Mucosa of stomach (tissue), 1 donor: ENCODE results near the gene GOLGA7B.

Source experiments
- H3K27me3 ChIP-seq: one replicate; pipeline ENCODE4 v1.7.0; 2013; ENCODE audit warnings: mild to moderate bottlenecking, low read length; ENCODE audit not compliant: control insufficient read depth, insufficient read depth
- H3K36me3 ChIP-seq: one replicate; pipeline ENCODE4 v1.7.0; 2013; ENCODE audit warnings: low read length; ENCODE audit not compliant: control insufficient read depth, insufficient read depth
- H3K4me1 ChIP-seq: one replicate; pipeline ENCODE4 v1.7.0; 2013; ENCODE audit warnings: mild to moderate bottlenecking, low read length; ENCODE audit not compliant: control insufficient read depth, insufficient read depth
- H3K4me3 ChIP-seq: one replicate; pipeline ENCODE4 v1.7.0; 2013; ENCODE audit warnings: low read length
- H3K9ac ChIP-seq: one replicate; pipeline ENCODE4 v1.7.0; 2013; ENCODE audit warnings: mild to moderate bottlenecking, low read length, moderate library complexity
- H3K9me3 ChIP-seq: one replicate; pipeline ENCODE4 v1.7.0; 2013; ENCODE audit warnings: mild to moderate bottlenecking, low read length, moderate library complexity; ENCODE audit not compliant: control insufficient read depth
- donor health status: Pancreatic carcinoma.

GOLGA7B gene

DNA sequence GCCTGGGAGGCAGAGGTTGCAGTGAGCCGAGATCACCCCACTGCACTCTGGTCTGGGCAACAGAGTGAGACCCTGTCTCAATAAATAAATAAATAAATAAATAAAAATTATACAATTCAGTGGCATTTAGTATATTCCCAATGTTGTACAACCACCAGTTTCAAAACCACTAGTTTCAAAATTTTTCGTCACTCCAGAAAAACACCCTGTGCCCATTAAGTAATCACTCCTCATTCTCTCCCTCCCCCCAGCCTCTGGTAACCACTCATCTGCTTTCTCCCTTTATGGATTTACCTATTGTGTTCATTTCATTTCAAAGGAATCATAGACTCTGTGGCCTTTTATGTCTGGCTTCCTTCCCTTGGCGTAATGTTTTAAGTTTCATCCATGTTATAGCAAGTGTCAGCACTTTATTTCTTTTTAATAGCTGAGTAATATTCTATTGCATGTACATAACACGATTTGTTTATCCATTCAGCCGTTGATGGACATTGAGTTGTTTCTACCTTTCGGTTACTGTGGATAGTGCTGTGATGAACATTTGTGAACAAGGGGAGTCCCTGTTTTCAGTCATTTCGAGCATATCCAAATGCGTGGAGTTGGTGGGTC, 29.4 kb upstream of the GOLGA7B start:
- Histone ChIP-seq H3K9ac (no peak overlapping the region), H3K9me3 (no peaks in the 10 kb centered on the region), H3K4me1 (peaks cover 8% of the 10 kb centered on the region), H3K36me3 (no peaks in the 10 kb centered on the region), H3K27me3 (peaks cover 3% of the 10 kb centered on the region), H3K4me3 (no peak overlapping the region)

DNA sequence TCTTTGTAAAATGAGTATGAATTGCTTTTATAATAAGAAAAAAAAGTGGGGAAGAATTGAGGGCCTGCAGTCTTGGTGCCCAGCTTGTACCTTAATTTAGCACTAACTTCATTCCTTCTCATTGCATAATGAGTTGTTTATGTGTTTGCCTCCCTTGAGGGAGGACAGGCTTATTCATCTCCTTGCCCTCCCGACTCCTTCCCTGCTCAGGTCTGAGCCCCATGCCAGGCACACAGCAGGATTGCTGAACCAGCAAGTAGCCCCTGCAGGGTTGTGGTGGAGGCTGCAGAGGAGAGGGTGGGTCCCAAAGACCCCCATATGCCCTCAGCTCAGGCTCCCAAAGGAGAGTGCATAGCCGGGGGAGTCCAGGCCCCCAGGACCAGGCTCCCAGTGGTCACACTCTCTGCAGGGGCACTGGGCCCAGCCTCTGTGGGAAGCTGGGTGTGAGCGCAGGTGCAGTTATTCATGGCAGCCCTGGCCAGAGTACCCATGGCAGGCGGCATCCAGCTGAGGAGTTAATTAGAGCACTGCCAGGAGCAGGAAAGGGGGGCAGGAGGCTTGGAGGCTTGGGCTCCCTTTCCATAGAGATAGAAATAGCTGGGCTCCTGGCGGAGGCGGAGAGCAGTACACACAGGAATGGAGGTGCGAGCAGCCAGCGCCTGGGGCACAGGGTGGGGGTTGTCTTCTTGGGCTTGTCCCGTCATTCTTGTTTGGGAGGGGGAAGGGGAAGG, 28.2 kb upstream of the GOLGA7B start:
- Histone ChIP-seq H3K4me3 (no peak overlapping the region), H3K27me3 (peaks cover 3% of the 10 kb centered on the region), H3K9me3 (no peaks in the 10 kb centered on the region), H3K9ac (no peak overlapping the region), H3K4me1 (peaks cover 8% of the 10 kb centered on the region), H3K36me3 (no peaks in the 10 kb centered on the region)

DNA sequence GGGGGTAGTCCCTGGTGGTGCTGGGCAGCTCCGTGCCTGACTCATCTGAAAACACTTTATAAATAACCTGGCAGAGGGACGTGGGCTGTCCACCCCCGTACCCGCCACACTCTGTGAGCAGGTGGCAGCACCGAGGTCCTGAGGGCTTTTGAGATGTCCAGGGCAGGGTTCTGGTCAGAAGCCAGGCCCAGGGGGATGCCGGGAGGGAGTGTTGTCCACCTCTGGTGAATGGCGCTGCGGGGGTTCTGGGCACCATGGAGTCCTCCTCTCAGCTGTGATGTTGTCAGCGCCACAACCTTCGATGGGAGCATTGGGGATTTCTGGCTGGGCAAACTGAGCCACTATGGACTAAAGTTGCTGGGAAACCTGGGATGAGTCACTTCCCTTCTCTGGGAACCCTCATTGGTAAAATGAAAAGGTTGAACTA, 27.4 kb upstream of the GOLGA7B start:
- Histone ChIP-seq H3K4me3 (no peak overlapping the region), H3K9ac (no peak overlapping the region), H3K36me3 (no peaks in the 10 kb centered on the region), H3K27me3 (peaks cover 3% of the 10 kb centered on the region), H3K9me3 (no peaks in the 10 kb centered on the region), H3K4me1 (peaks cover 8% of the 10 kb centered on the region)

GRCh38 chr10:97823734-97824133, 25.9 kb upstream of the GOLGA7B start:
- Histone ChIP-seq H3K4me3 (no peak overlapping the region), H3K36me3 (no peaks in the 10 kb centered on the region), H3K9me3 (no peaks in the 10 kb centered on the region), H3K4me1 (peaks cover 8% of the 10 kb centered on the region), H3K27me3 (peaks cover 3% of the 10 kb centered on the region), H3K9ac (no peak overlapping the region)

DNA sequence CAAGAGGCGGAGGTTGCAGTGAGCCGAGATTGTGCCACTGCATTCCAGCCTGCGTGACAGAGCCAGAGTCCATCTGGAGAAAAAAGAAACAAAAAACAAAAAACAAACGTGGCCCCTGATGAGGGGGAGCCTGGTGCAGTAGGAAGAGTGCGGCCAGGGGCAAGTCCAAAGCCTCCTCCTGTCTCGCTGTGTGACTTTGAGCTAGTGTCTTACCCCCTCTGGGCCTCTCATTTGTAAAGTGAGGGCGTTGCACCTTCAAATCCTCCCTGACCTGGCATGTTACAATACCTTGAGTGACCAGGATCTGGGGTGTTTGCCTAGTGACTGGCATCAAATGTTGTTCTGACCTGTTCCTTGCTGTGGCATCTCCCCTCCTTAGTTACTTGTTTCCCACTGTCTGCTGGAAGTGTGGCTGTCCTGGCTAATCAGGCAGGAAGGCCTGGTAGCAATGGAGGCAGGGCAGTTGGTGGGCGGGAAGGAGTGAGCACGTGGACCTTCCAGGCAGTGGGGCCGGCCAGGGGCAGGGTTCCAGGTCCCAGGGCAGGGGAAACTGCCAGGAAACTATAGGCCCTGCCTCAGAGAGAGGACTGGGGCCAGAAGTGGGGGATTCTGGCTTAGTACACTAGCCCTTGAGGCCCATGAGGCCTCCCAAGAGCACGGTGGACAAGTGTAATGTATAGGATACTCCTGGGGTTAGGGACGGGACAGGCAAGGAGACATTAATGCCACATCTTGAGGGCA, 24.5 kb upstream of the GOLGA7B start:
- H3K4me3 ChIP-seq: no peak overlapping the region
- H3K27me3 ChIP-seq: peaks cover 3% of the 10 kb centered on the region
- no peaks in the 10 kb centered on the region for H3K36me3 ChIP-seq
- no peak overlapping the region for H3K9ac ChIP-seq
- H3K4me1 ChIP-seq: peaks cover 11% of the 10 kb centered on the region
- H3K9me3 ChIP-seq: no peaks in the 10 kb centered on the region

DNA sequence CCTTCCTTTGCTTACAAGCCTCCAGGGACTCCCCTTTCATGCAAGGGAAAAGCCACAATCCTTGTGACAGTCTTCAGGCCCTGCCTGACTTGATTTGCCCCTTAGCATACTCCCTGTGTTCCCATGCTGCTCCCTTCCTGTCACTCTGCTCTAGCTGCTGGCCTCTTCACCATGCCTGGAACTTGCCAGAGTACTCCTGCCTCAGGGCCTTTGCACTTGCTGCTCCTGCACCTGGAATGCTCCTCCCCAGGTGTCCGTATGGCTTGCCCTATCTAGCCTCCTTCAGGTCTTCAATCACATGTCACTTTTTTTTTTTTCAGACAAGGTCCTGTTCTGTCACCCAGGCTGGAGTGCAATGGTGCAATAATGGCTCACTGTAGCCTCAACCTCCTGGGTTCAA, 22.8 kb upstream of the GOLGA7B start:
- peaks cover 3% of the 10 kb centered on the region for H3K27me3 ChIP-seq
- no peak overlapping the region for H3K4me3 ChIP-seq
- H3K36me3 ChIP-seq: no peaks in the 10 kb centered on the region
- H3K9ac ChIP-seq: no peak overlapping the region
- H3K9me3 ChIP-seq: no peaks in the 10 kb centered on the region
- peaks cover 11% of the 10 kb centered on the region for H3K4me1 ChIP-seq

- Histone ChIP-seq H3K4me1 (peaks cover 11% of the 10 kb centered on the region), H3K9ac (no peak overlapping the region), H3K9me3 (no peaks in the 10 kb centered on the region), H3K4me3 (no peak overlapping the region), H3K36me3 (no peaks in the 10 kb centered on the region), H3K27me3 (peaks cover 3% of the 10 kb centered on the region)
These were observed 21.8 kb upstream of the GOLGA7B start for GRCh38 chr10:97827702-97828291.

DNA sequence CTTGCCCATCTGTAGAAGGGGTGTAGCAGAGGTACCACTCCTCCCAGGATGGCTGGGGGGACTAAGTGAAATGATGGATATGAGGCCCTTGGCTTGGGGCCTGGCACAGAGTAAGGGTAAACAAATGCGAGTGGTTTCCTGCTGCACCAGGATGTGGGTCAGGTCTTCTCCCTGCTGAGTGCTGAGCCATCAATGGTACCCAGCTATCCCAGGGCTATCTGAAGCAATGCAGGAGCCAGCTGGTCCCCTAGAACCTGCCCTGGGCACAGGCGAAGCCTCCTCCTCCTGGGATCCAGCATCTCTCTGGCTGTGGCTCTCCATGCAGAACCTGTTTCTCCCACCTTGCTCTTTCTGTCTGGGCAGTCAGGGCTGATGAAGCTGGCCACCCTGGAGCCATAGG, 20.9 kb upstream of the GOLGA7B start:
- H3K9ac ChIP-seq: no peak overlapping the region
- peaks cover 8% of the 10 kb centered on the region for H3K4me1 ChIP-seq
- no peak overlapping the region for H3K4me3 ChIP-seq
- H3K27me3 ChIP-seq: peaks cover 3% of the 10 kb centered on the region
- H3K9me3 ChIP-seq: no peaks in the 10 kb centered on the region
- H3K36me3 ChIP-seq: no peaks in the 10 kb centered on the region

DNA sequence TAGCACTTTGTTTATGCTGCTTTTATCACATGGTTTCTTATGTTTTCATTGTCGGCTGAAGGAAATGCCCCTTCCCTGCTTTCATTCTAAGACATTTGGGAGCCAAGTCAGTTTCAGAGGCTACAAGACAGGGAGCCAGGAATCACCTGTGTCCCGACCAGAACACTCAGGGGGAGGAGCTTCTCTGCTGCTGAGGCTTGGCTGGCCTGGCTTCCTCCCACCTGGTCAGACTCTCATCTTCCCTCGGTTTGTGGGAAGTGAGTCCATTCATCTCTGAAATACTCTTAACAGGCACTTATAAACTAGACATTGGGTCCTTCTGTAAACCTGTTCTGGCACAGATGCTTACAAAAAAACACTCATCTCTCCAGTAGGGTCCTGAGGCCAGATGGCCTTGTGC, 19.6 kb upstream of the GOLGA7B start:
- Histone ChIP-seq H3K9me3 (no peaks in the 10 kb centered on the region), H3K9ac (no peak overlapping the region), H3K27me3 (no peaks in the 10 kb centered on the region), H3K4me1 (peaks cover 3% of the 10 kb centered on the region), H3K4me3 (no peak overlapping the region), H3K36me3 (no peaks in the 10 kb centered on the region)

GRCh38 chr10:97831259-97831658, 18.4 kb upstream of the GOLGA7B start:
- no peak overlapping the region for H3K9ac ChIP-seq
- H3K36me3 ChIP-seq: no peaks in the 10 kb centered on the region
- H3K4me1 ChIP-seq: peaks cover 3% of the 10 kb centered on the region
- H3K27me3 ChIP-seq: peaks cover 2% of the 10 kb centered on the region
- no peak overlapping the region for H3K4me3 ChIP-seq
- H3K9me3 ChIP-seq: no peaks in the 10 kb centered on the region

DNA sequence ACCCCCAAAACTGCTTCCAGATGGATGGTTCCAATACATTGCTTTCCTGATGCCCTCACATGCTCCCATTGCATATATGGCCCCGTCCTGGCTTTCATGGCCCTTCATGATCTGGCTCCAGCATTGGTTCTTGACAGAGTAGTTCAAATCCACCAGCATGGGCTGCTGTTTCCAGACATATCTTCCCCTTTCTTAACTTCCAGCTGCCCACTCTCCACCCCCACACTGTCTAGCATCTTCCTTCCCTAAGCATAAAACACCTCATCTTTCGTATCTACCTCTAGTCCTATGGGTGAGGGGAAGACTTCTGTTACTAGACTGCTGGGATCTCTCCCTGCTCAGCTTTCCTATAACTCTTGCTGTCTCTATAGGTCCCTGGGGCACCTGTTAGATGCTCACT, 13.2 kb upstream of the GOLGA7B start:
- H3K27me3 ChIP-seq: peaks cover 6% of the 10 kb centered on the region
- no peak overlapping the region for H3K4me3 ChIP-seq

GRCh38 chr10:97838091-97838490, 11.6 kb upstream of the GOLGA7B start:
- H3K9me3 ChIP-seq: no peaks in the 10 kb centered on the region
- H3K27me3 ChIP-seq: peaks cover 6% of the 10 kb centered on the region
- no peak overlapping the region for H3K9ac ChIP-seq
- H3K36me3 ChIP-seq: no peaks in the 10 kb centered on the region
- H3K4me1 ChIP-seq: peaks cover 13% of the 10 kb centered on the region
- no peak overlapping the region for H3K4me3 ChIP-seq

More for the DNA sequence above, 13.2 kb upstream of the GOLGA7B start:
- Histone ChIP-seq H3K4me1 (peaks cover 13% of the 10 kb centered on the region), H3K9me3 (no peaks in the 10 kb centered on the region), H3K9ac (no peak overlapping the region), H3K36me3 (no peaks in the 10 kb centered on the region)
